ENCODE measurements around the gene MLLT3.

Gene MLLT3

GRCh38 chr9:20634895-20635294 is 12.6 kb upstream of the MLLT3 start:
- H3K36me3 ChIP-seq: no peaks in the 10 kb centered on the region
- no peak for TF ChIP-seq Cebpa-rat (IDR thresholded peaks at IDR 0.05)
- no peak overlapping the region for H3K27ac ChIP-seq
- peaks cover 16 to 82% (median 65%) of the 10 kb centered on the region in 11 experiments; a peak in 21 of 22 replicates for H3K27me3 ChIP-seq
- H4K20me1 ChIP-seq: peaks cover 0 to 4% (median 0%) of the 10 kb centered on the region in 11 experiments; a peak in 1 of 22 replicates
- no peak overlapping the region for H3K4me3 ChIP-seq
- H3K9me3 ChIP-seq (replicated peaks in 1 of 11): no peaks in the 10 kb centered on the region
- no peak overlapping the region for H3K9ac ChIP-seq
- H3K4me1 ChIP-seq: peaks cover 0 to 3% (median 1%) of the 10 kb centered on the region in 10 experiments; a peak in 13 of 20 replicates
- no peak overlapping the region for H3K4me2 ChIP-seq

- no peak overlapping the region for H3K4me2 ChIP-seq
- no peak overlapping the region for H3K4me3 ChIP-seq
- H3K9me3 ChIP-seq (replicated peaks in 1 of 11): no peaks in the 10 kb centered on the region
- no peaks in the 10 kb centered on the region for H3K4me1 ChIP-seq
- H3K27ac ChIP-seq: no peak overlapping the region
- H3K9ac ChIP-seq: no peak overlapping the region
- TF ChIP-seq Cebpa-rat (IDR thresholded peaks at IDR 0.05): no peak
- H4K20me1 ChIP-seq: no peaks in the 10 kb centered on the region
- H3K27me3 ChIP-seq: peaks cover 11 to 61% (median 43%) of the 10 kb centered on the region in 11 experiments; a peak in 20 of 22 replicates
- H3K36me3 ChIP-seq: no peaks in the 10 kb centered on the region
Measured at GRCh38 chr9:20632705-20633104, 10.4 kb upstream of the MLLT3 start.

GRCh38 chr9:20630241-20630943 is 8.1 kb upstream of the MLLT3 start:
- Histone ChIP-seq H3K4me1 (no peaks in the 10 kb centered on the region), H3K9ac (no peak overlapping the region), H3K27me3 (peaks cover 0 to 38% (median 22%) of the 10 kb centered on the region in 11 experiments; a peak in 16 of 22 replicates), H3K36me3 (no peaks in the 10 kb centered on the region), H3K9me3 (replicated peaks in 1 of 11) (no peaks in the 10 kb centered on the region), H3K4me3 (no peak overlapping the region), H3K4me2 (no peak overlapping the region), H4K20me1 (no peaks in the 10 kb centered on the region), H3K27ac (no peak overlapping the region)
- no peak for TF ChIP-seq Cebpa-rat (IDR thresholded peaks at IDR 0.05)

DNA sequence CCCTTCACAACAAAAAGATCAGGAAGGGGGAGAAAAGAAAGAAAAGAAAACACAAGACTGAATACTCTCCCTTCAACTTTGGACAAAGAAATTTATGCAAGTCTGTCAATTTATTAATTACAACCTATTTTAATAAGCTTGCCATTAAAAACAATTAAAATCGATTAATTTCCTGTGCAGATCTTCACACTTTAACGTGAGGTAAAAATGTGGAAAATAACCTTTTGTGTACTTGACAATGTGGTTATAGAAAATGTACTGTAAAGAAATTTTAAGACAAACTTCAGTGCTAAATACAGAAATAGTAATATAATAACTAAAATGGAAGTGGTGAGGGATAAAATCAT is 2.7 kb upstream of the MLLT3 start:
- no peak overlapping the region for H3K9ac ChIP-seq
- peaks cover 9 to 43% (median 31%) of the 10 kb centered on the region in 10 experiments for H3K4me1 ChIP-seq
- TF ChIP-seq Cebpa-rat (IDR thresholded peaks at IDR 0.05): no peak
- peak overlapping the region in 10 of 11 experiments; percentile 35 to 99 (median 96); a peak in 17 of 22 replicates for H3K4me2 ChIP-seq
- H3K9me3 ChIP-seq (replicated peaks in 1 of 11): 0 out of 22 replicates have a peak, but pooled peaks cover 0 to 7% (median 0%) of the 10 kb centered on the region in 11 experiments
- peaks cover 40 to 52% (median 43%) of the 10 kb centered on the region in 11 experiments for H3K27me3 ChIP-seq
- H4K20me1 ChIP-seq: peaks cover 0 to 27% (median 6%) of the 10 kb centered on the region in 11 experiments; a peak in 8 of 22 replicates
- peak overlapping the region in 1 of 10 experiments; percentile 48; a peak in 3 of 20 replicates for H3K4me3 ChIP-seq
- H3K36me3 ChIP-seq: no peaks in the 10 kb centered on the region
- H3K27ac ChIP-seq: no peak overlapping the region

- H3K4me3 ChIP-seq: peak overlapping the region in 7 of 10 experiments; percentile 71 to 89 (median 75); a peak in 12 of 20 replicates
- 0 out of 22 replicates have a peak, but pooled peaks cover 0 to 8% (median 0%) of the 10 kb centered on the region in 11 experiments for H3K9me3 ChIP-seq (replicated peaks in 1 of 11)
- no peak overlapping the region; a peak in 1 of 22 replicates for H3K9ac ChIP-seq
- no peak overlapping the region for H3K27ac ChIP-seq
- H3K27me3 ChIP-seq: peaks cover 46 to 54% (median 48%) of the 10 kb centered on the region in 11 experiments
- H3K4me2 ChIP-seq: peak overlapping the region; percentile 93 to 100 (median 99)
- peaks cover 9 to 45% (median 31%) of the 10 kb centered on the region in 10 experiments for H3K4me1 ChIP-seq
- H4K20me1 ChIP-seq: peaks cover 0 to 29% (median 6%) of the 10 kb centered on the region in 11 experiments; a peak in 8 of 22 replicates
- no peak for TF ChIP-seq Cebpa-rat (IDR thresholded peaks at IDR 0.05)
- H3K36me3 ChIP-seq: no peaks in the 10 kb centered on the region
Measured at GRCh38 chr9:20624201-20625002, 2.1 kb upstream of the MLLT3 start.

GRCh38 chr9:20623748-20624124 is 1.4 kb upstream of the MLLT3 start:
- Histone ChIP-seq H3K27me3 (peaks cover 53 to 59% (median 55%) of the 10 kb centered on the region in 11 experiments), H3K4me3 (peak overlapping the region; percentile 64 to 89 (median 74)), H3K27ac (no peak overlapping the region), H3K4me2 (peak overlapping the region; percentile 93 to 100 (median 99)), H3K9me3 (replicated peaks in 1 of 11) (0 out of 22 replicates have a peak, but pooled peaks cover 0 to 8% (median 0%) of the 10 kb centered on the region in 11 experiments), H3K4me1 (peaks cover 9 to 45% (median 31%) of the 10 kb centered on the region in 10 experiments), H3K9ac (peak overlapping the region in 4 of 11 experiments; percentile 7 to 70 (median 53); a peak in 8 of 22 replicates), H3K36me3 (no peaks in the 10 kb centered on the region), H4K20me1 (peaks cover 0 to 29% (median 6%) of the 10 kb centered on the region in 11 experiments; a peak in 8 of 22 replicates)
- TF ChIP-seq Cebpa-rat (IDR thresholded peaks at IDR 0.05): no peak

DNA sequence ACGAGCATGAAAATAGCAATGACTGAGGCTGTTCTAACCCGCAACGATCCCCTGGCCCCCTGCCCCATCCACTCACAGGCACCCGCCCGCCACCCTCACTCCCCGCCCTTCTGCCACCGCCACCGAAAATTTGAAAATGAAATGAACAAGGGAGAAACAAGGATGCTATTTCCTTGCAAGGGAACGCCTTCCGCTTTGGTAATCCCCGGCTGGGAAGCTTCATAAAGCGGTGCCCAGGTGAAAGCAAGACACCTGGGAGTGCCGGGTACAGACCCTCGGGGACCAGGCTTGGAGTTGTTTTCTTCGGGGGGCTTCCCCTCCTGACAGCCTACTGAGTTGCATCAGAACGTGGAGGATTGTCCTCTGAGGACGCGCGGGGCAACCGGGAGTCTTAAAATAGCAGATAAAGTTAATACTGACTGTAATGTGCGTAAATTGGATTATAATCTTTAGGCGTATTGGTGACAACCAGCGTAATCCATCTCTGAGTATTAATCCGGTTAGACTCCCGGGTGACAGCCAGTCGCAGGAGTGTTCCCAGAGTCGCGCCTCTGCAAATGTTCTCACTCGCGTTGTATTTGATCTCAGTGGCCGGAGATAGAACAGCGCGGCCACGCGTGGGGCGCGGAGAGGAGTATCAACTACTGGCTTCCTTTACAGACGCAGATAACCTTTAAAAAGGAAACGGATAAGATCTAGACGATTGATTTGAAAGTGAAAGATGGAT is 885 bp upstream of the MLLT3 start:
- peak overlapping the region; percentile 64 to 89 (median 74) for H3K4me3 ChIP-seq
- peaks cover 0 to 34% (median 6%) of the 10 kb centered on the region in 11 experiments; a peak in 8 of 22 replicates for H4K20me1 ChIP-seq
- no peak overlapping the region for H3K27ac ChIP-seq
- no peak for TF ChIP-seq Cebpa-rat (IDR thresholded peaks at IDR 0.05)
- H3K4me2 ChIP-seq: peak overlapping the region; percentile 93 to 100 (median 99)
- H3K9ac ChIP-seq: peak overlapping the region in 10 of 11 experiments; percentile 7 to 77 (median 61); a peak in 17 of 22 replicates
- no peaks in the 10 kb centered on the region for H3K36me3 ChIP-seq
- 0 out of 22 replicates have a peak, but pooled peaks cover 0 to 8% (median 0%) of the 10 kb centered on the region in 11 experiments for H3K9me3 ChIP-seq (replicated peaks in 1 of 11)
- peaks cover 9 to 45% (median 31%) of the 10 kb centered on the region in 10 experiments for H3K4me1 ChIP-seq
- H3K27me3 ChIP-seq: peaks cover 58 to 65% (median 61%) of the 10 kb centered on the region in 11 experiments

Data from BLaER1 treated with 17β-estradiol and CSF1 and Interleukin-3, amounts not matched to agents 10 nM and 100 nM (cell line).